ENCODE results near the gene ELOB.

GRCh38 chr16:2768403-2769089 is 8.5 kb downstream of the ELOB start:
- TF ChIP-seq GABPA (IDR thresholded peaks at IDR 0.05; ENCODE audit: low read depth): no peak
- TF ChIP-seq CTCF (IDR thresholded peaks at IDR 0.05): no peak
- TF ChIP-seq REST (IDR thresholded peaks at IDR 0.05; ENCODE audit: low read depth, low read length): no peak
- TF ChIP-seq CHD2 (IDR thresholded peaks at IDR 0.05; ENCODE audit: low read length, partially characterized antibody): no peak
- no peak for TF ChIP-seq FOXM1 (IDR thresholded peaks at IDR 0.05; ENCODE audit: low read depth)
- TF ChIP-seq ZBTB33 (IDR thresholded peaks at IDR 0.05; ENCODE audit: borderline replicate concordance, low read depth): no peak
- no peak for TF ChIP-seq FOSL2 (IDR thresholded peaks at IDR 0.05; ENCODE audit: borderline replicate concordance, low read depth)
- TF ChIP-seq POLR2AphosphoS5 (IDR thresholded peaks at IDR 0.05; ENCODE audit: low read depth, low read length): no peak
- no peak for TF ChIP-seq ELF1 (IDR thresholded peaks at IDR 0.05)
- no peak for TF ChIP-seq SIN3A (IDR thresholded peaks at IDR 0.05; ENCODE audit: borderline replicate concordance, low read depth, low read length)
- TF ChIP-seq EP300 (IDR thresholded peaks at IDR 0.05; ENCODE audit: borderline replicate concordance in 1 of 2, low read depth in 1 of 2, low read length in 1 of 2): no peak

All from SK-N-SH (cell line).